ENCODE data around the gene NOS1. TPM values are rescaled to one million over a fixed set of nuclear protein-coding genes. Genes with fewer than 3 reads are reported as not detected.
A peak's percentile ranks its signal among the peaks of the same experiment; 100 is the strongest.
"Not testable (repeated sequence)": the region's sequence is repeated elsewhere in the genome, so short reads cannot be mapped to it uniquely, and the experiment has no call there.

The NOS1 gene
- polyA plus RNA-seq, 12 donors: 0.18 to 4.6 (median 0.93) TPM; not detected in 1

DNA sequence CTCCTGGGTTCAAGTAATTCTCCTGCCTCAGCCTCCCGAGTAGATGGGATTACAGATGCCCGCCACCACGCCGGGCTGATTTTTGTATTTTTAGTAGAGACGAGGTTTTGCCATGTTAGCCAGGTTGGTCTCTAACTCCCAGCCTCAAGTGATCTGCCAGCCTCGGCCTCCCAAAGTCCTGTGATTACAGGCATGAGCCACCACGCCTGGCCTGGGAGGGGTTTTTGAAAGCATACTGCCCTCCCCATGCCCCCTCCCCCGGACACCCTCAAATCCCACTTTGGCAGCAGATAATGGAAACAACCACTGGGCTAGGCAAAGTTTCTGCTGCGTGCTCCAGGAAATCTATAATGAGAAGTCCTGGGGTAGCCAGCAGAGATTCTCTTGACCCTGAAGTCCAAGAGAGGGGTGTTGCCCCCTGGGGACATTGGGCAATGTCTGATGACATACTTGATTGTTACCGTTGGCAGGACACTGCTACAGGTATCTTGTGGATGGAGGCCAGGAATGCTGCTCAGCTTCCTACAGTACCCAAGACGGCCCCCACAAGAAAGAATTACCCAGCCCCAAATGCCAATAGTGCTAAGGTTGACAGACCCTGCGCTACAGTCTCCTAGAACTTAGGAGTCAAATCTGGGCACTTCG is 152.5 kb downstream of the NOS1 start:
- DNase-seq: no peak

DNA sequence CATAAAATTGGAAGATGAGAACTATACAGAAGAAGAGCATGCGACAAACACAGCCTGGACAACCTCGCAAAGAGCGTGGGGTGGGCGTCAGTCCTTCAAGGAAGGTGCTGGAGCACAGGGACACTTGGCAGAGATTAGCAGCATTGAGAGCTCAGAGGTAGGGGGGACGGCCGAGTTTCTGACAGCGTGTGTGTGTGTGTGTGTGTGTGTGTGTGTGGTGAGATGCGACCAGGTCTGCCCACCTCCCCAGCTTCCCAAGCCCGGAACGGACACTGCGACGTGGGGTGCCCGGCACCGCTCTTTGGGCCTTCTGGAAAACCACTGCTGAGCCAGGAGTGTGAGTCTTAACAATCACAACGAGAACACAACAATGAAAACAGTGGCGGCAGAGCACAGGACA is 153.2 kb downstream of the NOS1 start:
- DNase-seq: no peak

DNA sequence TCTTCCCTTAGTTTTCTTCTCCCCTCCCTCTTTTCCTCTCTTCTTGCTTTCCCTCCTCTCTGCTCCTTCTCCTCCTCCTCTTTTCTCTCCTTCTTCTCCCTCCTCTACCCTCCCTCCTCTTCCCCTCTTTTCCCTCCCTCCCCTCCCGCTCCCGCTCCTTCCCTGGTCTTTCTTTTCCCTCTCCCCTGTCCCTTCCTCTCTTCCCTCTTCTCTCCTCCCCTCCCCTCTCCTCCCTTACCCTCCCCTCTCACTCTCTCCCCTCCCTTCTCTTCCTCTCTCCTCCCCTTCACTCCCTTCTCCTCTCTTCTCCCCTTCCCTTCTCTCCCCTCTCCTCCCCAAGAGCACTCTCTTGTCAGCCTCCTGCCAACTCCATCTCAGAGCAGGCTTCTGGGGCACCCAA is 153.8 kb downstream of the NOS1 start:
- DNase-seq: no peak

- no peak for DNase-seq
Observed at GRCh38 chr12:117202556-117202955, 158.9 kb downstream of the NOS1 start.

DNA sequence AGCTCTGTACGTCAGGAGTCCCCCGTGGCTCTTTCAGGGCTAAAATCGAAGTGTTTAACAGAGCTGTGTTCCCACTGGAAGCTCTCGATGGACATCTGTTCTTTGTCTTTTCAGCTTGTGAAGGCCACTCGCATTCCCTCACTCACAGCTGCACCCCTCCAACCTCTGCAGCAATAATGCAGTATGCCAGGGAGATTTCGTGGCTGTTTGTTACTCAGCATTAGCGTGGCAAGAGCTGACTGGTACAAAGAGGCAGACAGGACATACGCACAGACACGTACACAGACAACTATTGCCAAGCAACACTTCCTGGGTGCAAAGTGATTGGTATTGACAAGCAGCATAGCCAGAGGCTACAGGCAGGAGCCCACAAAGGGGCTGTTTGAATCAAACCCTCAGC is 159.4 kb downstream of the NOS1 start:
- no peak for DNase-seq

GRCh38 chr12:117199956-117200744 is 161.3 kb downstream of the NOS1 start:
- DNase-seq: not testable (repeated sequence)

GRCh38 chr12:117196334-117196733 is 165.1 kb downstream of the NOS1 start:
- DNase-seq: not testable (repeated sequence)

- DNase-seq: not testable (repeated sequence)
Observed at GRCh38 chr12:117195027-117195426, 166.4 kb downstream of the NOS1 start.

- DNase-seq: no peak
Observed at GRCh38 chr12:117193903-117194302, 167.5 kb downstream of the NOS1 start.

DNA sequence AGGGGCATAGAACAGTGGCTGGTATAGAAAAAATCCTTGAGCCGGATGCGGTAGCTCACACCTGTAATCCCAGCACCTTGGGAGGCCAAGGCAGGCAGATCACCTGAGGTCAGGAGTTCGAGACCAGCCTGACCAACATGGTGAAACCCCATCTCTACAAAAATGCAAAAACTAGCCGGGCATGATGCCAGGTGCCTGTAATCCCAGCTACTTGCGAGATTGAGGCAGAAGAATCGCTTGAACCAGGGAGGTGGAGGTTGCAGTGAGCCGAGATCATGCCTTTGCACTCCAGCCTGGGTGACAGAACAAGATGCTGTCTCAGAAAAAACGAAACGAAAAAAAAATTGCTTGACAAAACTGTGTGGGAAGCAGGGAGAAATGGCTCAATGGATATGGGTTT is 168.8 kb downstream of the NOS1 start:
- not testable (repeated sequence) for DNase-seq

- no peak for DNase-seq
Observed at GRCh38 chr12:117192057-117192456, 169.4 kb downstream of the NOS1 start.

DNA sequence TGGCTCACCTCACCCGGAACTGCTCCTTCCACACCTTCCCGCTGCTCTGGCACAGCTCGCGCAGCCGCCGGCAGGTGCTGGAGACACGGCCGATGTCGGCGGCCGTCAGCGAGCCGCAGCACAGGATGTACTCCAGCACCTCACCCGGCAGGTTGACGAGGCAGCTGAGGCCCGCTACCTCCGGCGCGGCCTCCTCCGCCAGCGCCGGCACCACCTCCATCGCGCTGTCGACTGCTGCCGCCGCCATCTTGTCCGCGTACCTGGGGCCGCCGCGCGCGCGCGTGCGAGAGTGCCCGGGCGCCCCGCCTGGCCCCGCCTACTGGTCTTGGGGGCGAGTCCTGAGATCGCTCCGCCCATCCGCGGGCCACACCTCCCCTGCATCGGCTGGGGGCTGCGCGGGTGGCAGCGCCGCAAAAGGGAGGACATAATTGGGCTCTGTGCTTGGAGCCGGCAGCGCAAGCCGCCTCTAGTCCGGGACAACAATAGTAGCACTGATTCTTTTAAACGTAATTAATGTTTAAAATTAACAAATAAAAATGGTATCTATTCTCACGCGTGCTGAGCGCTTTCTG is 171.1 kb downstream of the NOS1 start, which contains the start of gene FBXO21:
TSS of gene FBXO21 (minus strand) at position 261 of the 572 bp plus-strand sequence. CDS start at position 247, 14 bp downstream.
- DNase-seq: peak; percentile 84

GRCh38 chr12:117189725-117190209 is 171.7 kb downstream of the NOS1 start:
- peak; percentile 32 for DNase-seq

- DNase-seq: peak; percentile 58
Observed at GRCh38 chr12:117188961-117189724, 172.3 kb downstream of the NOS1 start.

DNA sequence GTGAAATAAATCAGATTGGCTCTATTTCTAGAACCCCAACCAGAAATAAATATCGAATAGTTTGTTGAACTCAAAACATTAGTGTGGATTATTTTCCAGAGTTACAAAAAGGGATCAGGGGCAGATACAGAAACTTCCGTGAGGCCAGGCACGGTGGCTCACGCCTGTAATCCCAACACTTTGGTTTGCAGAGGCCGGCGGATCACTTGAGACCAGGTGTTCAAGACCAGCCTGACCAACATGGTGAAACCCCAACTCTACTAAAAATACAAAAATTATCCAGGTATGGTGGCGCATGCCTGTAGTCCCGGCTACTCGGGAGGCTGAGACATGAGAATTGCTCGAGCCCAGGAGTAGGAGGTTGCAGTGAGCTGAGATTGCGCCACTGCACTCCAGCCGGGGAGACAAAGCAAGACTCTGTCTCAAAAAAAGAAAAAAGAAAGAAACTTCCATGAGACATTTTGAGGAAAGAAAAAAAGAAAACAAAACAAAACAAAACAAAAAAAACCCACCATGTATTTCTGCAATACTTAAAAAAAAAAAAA is 173.2 kb downstream of the NOS1 start:
- no peak for DNase-seq

DNA sequence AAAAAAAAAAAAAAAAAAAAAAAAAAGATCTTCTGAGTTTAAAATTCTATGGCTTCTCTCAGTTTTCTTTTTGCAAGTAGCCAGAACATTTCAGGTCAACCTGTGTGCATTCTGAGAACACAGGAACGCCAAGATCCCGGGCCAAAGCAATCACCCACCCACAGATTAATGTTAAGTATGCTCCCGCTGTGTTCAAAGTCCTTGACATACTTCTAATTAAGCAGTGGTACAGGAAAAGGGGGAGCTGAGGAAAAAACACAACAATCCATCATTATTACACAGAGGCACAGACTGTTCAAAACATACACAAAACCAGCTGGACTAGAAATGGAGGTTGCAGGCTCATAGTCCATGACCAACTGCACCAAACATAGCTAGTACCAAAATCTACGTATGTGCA is 174.0 kb downstream of the NOS1 start:
- DNase-seq: no peak

GRCh38 chr12:117182866-117183265 is 178.6 kb downstream of the NOS1 start:
- DNase-seq: no peak

DNA sequence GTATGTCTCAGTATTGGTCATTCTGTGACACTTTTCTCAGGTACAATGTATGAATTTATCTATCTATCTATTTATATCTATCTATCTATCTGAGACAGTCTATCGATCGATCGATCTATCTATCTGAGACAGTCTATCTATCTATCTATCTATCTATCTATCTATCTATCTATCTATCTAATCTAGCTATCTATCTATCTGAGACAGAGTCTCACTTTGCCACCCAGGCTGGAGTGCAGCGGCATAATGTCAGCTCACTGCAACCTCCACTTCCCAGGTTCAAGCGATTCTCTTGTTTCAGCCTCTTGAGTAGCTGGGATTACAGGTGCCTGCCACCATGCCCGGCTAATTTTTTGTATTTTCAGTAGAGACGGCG is 180.0 kb downstream of the NOS1 start:
- not testable (repeated sequence) for DNase-seq

GRCh38 chr12:117180758-117181467 is 180.5 kb downstream of the NOS1 start:
- no peak for DNase-seq

DNA sequence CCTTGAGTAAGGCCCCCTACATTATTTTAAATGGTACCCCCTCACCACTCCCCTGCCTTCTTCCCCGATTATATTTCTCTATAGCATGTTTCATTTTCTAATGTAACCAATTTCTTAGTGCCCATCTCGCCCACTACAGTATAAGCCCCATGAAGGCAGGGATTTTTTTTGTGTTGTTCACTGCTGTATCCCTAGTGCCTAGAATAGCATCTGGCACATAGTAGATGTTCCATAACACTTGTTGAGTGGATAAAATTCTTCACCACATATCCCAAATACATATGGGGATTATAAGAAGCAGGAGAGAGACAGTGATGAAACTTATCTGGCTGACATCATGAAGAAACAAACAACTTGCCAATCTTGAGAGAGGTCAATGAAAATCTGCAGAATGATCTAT is 182.7 kb downstream of the NOS1 start:
- no peak for DNase-seq

DNA sequence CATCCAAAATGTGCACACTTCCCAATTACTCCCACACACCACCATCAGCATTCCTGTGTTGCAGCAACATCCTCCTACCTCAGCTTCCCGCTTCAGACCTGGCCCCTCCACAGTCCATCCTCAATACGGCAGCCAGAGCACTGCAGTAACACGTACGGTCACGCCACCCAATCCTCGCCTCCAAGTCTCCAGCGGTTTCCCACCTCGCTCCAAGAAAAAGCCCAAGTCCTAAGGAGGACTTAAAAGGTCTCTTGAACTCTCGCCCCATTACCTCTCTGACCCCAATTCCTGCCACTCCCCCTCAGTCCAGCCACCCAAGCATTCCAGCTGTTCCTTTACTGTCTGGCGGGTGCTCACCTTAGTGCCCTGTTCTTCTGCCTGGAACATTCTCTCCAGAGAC is 183.1 kb downstream of the NOS1 start:
- no peak for DNase-seq
